ENCODE data around the gene SCNN1G. TPM values are rescaled to one million over a fixed set of nuclear protein-coding genes. Genes with fewer than 3 reads are reported as not detected.

Gene SCNN1G
- total and polyA plus RNA-seq, 2 of the 13 experiments (the other 11 are each of a cell fraction or from before 2014, with no cell fraction given) = not detected

- TF ChIP-seq ZHX2 (IDR thresholded peaks at IDR 0.05; ENCODE audit: low read depth) = peak; percentile 57; the same call in 1 of the 2 replicates
- peak; percentile 58; the same call in 1 of the 2 replicates for TF ChIP-seq ZHX2 (CRISPR knock-in tag; IDR thresholded peaks at IDR 0.05; ENCODE audit: borderline replicate concordance)
- TF ChIP-seq HCFC1 (IDR thresholded peaks at IDR 0.05; ENCODE audit: low read depth, low read length) = no peak
- peak; percentile 60; the same call in 1 of the 2 replicates for TF ChIP-seq ZNF121 (CRISPR knock-in tag; IDR thresholded peaks at IDR 0.05)
- TF ChIP-seq PRMT3 (CRISPR knock-in tag; IDR thresholded peaks at IDR 0.05; ENCODE audit: borderline replicate concordance, low read depth) = peak; percentile 78; the same call in 1 of the 2 replicates
- peak; percentile 83; the same call in 1 of the 2 replicates for TF ChIP-seq FOXM1 (CRISPR knock-in tag; IDR thresholded peaks at IDR 0.05)
- TF ChIP-seq KDM2A (CRISPR knock-in tag; IDR thresholded peaks at IDR 0.05; ENCODE audit: borderline replicate concordance, low read depth) = peak; percentile 50; the same call in 1 of the 2 replicates
- TF ChIP-seq PBX3 (CRISPR knock-in tag; IDR thresholded peaks at IDR 0.05; ENCODE audit: borderline replicate concordance) = peak; percentile 44; the same call in 1 of the 2 replicates
- peak; percentile 81 for TF ChIP-seq ZSCAN22 (CRISPR knock-in tag; IDR thresholded peaks at IDR 0.05)
- TF ChIP-seq DMTF1 (CRISPR knock-in tag; IDR thresholded peaks at IDR 0.05) = no peak
- TF ChIP-seq SRSF1 (optimal IDR thresholded peaks at IDR 0.05; ENCODE audit: low read depth, low read length) = no peak
- no peak; the same call in none of the 2 replicates for TF ChIP-seq ZNF138 (CRISPR knock-in tag; IDR thresholded peaks at IDR 0.05; ENCODE audit: low read depth)
- peak; percentile 91 for TF ChIP-seq ARHGAP35 (CRISPR knock-in tag; IDR thresholded peaks at IDR 0.05; ENCODE audit: borderline replicate concordance)
- TF ChIP-seq FOXO4 (CRISPR knock-in tag; conservative IDR thresholded peaks at IDR 0.05) = no peak
Measured at GRCh38 chr16:23148513-23149266, 33.9 kb upstream of the SCNN1G start (continued).

All from HepG2 (cell line).